Activated naive CD4-positive, alpha-beta T cell treated with anti-CD3 and anti-CD28 coated beads, Interleukin-2, amount 50 U/mL, for 72 hours (primary cell): Measurements from ENCODE around the gene PDPN. TPM values are rescaled to one million over a fixed set of nuclear protein-coding genes. Genes with fewer than 3 reads are reported as not detected.
"Not testable (repeated sequence)": the region's sequence is repeated elsewhere in the genome, so short reads cannot be mapped to it uniquely, and the experiment has no call there.

Experiments used
- ATAC-seq, 2 donors: fragments of 150-1000 bp; cut with Tn5 transposase; 2 replicates each; pipeline ENCODE4 v1.10.0; 2021; ENCODE audit warnings: mild to moderate bottlenecking in 2 of 2, moderate library complexity in 2 of 2
- DNase-seq, 2 donors: peaks; one replicate each; pipeline ENCODE4 v3.0.0; 2021 to 2022; ENCODE audit warnings: low spot score in 2 of 2
- H3K27ac Mint-ChIP-seq, 2 donors: one replicate each; pipeline ENCODE4 v1.8.0; 2022; ENCODE audit warnings: mild to moderate bottlenecking in 2 of 2, mixed read lengths in 2 of 2
- H3K36me3 Mint-ChIP-seq, 2 donors: one replicate each; pipeline ENCODE4 v1.8.0; 2022; ENCODE audit warnings: mixed read lengths in 2 of 2
- H3K9me3 Mint-ChIP-seq, 2 donors: one replicate each; pipeline ENCODE4 v1.8.0; 2022; ENCODE audit warnings: mixed read lengths in 2 of 2
- total RNA-seq, 2 donors: library from RNA; stranded (reverse); gene quantifications; one replicate each; pipeline ENCODE4 v1.2.3, GENCODE V29; 2022

Gene PDPN
- total RNA-seq, 2 donors from 2014 or later, result not detected

DNA sequence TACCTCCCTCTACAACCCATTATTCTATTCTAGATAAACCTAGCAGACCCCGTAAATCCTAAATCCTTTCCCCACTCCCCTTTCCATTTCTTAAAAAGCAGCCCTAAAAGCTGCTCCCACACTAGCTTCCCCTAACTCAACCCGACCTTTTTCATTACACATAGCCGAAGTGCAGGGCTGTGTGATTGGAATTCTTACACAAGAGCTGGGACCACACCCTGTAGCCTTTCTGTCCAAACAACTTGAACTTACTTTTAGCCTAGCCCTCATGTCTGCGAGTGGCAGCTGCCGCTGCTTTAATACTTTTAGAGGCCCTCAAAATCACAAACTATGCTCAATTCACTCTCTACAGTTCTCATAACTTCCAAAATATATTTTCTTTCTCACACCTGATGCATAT, 19.6 kb upstream of the PDPN start:
- ATAC-seq, result no peak
- no peaks in the 10 kb centered on the region for H3K36me3 Mint-ChIP-seq
- H3K9me3 Mint-ChIP-seq, result no peaks in the 10 kb centered on the region
- peak in 1 of 2 donors; percentile 13 for DNase-seq
- no peak overlapping the region for H3K27ac Mint-ChIP-seq

DNA sequence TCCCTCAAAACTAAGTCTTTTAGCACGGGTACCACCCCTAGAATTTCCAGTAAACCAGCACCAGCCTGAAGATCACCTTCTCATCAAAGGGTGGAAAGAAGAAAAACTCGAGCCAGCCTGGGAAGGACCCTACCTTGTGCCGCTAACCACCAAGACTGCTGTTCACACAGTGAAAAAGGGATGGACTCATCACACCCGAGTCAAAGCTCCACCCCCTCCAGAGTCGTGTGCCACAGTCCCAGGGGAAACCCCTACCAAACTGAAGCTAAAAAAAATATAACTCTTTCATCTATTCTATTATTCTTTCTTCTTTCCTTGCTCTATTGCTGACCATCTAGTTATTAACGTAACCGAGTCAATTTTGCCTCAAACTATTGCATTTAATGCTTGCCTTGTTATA, 13.2 kb upstream of the PDPN start:
- not testable (repeated sequence) for ATAC-seq, H3K36me3 Mint-ChIP-seq, H3K27ac Mint-ChIP-seq, H3K9me3 Mint-ChIP-seq, DNase-seq

DNA sequence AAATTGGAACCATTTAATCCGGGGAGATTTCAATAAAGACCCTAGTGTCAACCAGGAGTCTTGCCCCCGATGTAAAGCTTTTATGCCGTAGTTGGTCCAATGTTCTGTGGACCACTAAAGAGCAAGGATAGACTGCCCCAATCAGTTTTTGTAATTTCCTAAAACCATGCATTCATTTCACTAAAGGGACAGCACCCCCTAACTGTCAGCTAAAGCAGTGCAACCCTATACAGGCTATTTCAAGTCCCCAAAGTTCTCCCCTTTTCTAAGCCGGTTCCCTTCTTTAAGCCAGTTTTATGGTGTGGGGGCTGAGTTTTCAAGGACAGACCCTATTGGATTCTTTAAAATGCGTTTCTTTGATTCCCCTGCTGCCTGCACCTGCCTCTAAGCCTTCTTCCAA, 12.7 kb upstream of the PDPN start:
- peak in 1 of 2 donors; percentile 4 for DNase-seq
- no peak overlapping the region for H3K27ac Mint-ChIP-seq
- ATAC-seq, result no peak
- no peaks in the 10 kb centered on the region for H3K9me3 Mint-ChIP-seq
- H3K36me3 Mint-ChIP-seq, result no peaks in the 10 kb centered on the region

DNA sequence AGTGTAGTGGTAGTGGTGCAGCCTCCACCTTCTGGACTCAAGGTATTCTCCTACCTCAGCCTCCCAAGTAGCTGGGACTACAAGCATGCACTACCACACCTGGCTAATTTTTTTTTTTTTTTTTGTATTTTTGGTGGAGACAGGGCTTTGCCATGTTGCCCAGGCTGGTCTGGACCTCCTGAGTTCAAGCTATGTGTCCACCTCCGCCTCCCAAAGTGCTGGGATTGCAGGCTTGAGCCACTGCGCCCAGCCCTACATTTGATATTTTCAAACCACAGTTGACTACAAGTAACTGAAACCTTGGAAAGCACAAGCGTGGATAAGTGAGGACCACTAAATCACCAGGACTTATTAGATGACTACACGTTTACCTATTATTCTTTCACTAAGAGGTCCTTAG, 10.0 kb upstream of the PDPN start:
- no peaks in the 10 kb centered on the region for H3K36me3 Mint-ChIP-seq
- no peak overlapping the region for H3K27ac Mint-ChIP-seq
- H3K9me3 Mint-ChIP-seq, result no peaks in the 10 kb centered on the region
- ATAC-seq (no peak), DNase-seq (no peak)

DNA sequence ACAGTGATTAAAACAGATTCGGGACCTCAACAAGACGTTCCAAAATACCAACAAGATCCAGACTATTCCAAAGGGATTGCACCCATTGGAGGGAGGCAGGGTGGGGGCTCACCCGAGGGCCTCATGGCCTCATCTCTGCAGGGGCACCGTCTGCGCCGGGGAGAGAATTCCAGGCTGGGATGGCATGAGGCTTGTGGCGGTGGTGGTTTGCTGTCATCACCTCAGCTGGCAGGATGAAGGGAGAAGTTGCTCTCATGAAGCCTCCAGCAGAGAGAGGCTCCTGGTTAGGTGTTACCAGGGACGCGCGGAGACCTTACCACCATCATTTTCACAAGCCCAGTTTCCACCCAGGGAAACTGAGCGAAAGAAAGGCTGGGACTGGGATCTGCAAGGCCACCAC, 6.7 kb upstream of the PDPN start:
- Mint-ChIP-seq H3K9me3 (no peaks in the 10 kb centered on the region), H3K27ac (no peak overlapping the region), H3K36me3 (no peaks in the 10 kb centered on the region)
- no peak for ATAC-seq
- DNase-seq, result no peak

DNA sequence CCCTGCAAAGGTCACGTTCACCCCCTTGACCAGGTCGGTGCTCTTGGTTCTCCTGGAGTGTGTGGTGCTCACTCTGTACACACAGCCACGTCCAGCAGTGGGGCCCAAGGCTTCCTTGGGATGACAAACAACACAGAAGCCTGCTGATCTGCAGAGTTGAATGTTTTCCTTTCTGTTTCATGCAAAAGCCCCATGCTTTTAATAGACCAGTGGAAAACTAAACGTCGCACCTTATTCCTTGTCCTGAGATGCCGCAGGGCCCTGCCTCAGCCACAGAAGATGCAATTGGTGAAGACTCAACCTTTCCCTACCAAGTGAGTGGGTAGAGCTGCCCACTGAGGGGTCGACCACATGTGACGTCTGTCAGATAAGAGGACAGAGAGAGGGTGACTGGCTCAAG, 5.8 kb upstream of the PDPN start:
- no peak for ATAC-seq
- no peak overlapping the region for H3K27ac Mint-ChIP-seq
- no peaks in the 10 kb centered on the region for H3K36me3 Mint-ChIP-seq
- H3K9me3 Mint-ChIP-seq, result no peaks in the 10 kb centered on the region
- no peak for DNase-seq

DNA sequence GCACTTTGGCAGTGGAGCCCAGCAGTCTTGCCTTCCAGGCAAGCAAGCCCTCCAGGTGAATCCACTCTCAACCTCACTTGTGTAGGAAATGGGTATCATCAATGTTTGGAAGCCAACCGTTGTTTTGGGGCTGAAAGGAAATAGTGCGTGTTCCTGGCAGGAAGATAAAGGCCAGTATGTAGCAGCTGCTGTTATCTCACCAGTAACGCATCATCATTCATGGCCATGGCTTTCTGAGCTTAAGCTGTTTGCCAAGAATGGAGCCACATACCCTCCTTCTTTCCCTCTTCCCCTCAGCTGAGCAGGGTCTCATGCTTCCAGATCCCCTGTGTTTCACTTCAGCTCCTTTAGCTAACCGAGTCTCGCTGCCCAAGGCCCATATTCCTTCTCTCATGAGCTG, 2.2 kb upstream of the PDPN start:
- Mint-ChIP-seq H3K27ac (no peak overlapping the region), H3K36me3 (peaks cover 0 to 5% of the 10 kb centered on the region in 2 donors), H3K9me3 (no peaks in the 10 kb centered on the region)
- DNase-seq (no peak), ATAC-seq (no peak)

DNA sequence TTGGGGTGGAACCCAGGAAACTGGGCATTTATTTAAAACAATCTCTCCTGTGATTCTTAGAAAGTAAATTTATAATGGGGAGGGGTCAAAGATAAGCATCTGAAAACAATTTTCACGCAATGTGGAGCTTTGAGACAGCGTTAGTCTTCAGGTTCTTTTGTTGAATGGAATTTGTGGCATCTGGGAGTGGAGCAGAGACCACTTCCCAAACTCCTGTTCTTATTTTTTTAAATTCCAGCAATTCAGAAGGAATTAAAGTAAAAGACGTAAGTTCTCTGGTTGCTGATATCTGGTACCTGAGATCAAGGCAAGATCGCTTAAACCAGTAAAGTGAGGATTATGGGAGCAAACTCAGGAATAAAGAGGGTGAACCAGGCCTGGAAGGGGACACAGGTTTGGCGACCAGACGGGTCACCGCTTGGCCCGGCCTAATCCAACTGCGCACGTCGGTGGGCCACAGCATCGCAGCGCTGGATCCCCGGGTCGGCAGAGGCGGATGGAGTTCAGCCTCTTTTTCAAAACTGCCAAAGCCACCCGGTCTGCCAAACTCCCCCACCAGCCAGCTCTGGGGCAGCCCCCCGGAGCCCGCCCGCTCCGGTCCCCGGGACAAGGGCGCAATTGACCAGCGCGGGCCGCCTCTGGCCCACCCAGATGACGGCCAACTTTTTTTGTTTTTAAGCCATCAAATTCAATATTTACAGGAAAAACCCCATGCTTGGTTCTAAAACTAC, 754 bp upstream of the PDPN start:
- Mint-ChIP-seq H3K36me3 (peaks cover 0 to 5% of the 10 kb centered on the region in 2 donors), H3K27ac (no peak overlapping the region), H3K9me3 (no peaks in the 10 kb centered on the region)
- ATAC-seq (no peak), DNase-seq (no peak)

DNA sequence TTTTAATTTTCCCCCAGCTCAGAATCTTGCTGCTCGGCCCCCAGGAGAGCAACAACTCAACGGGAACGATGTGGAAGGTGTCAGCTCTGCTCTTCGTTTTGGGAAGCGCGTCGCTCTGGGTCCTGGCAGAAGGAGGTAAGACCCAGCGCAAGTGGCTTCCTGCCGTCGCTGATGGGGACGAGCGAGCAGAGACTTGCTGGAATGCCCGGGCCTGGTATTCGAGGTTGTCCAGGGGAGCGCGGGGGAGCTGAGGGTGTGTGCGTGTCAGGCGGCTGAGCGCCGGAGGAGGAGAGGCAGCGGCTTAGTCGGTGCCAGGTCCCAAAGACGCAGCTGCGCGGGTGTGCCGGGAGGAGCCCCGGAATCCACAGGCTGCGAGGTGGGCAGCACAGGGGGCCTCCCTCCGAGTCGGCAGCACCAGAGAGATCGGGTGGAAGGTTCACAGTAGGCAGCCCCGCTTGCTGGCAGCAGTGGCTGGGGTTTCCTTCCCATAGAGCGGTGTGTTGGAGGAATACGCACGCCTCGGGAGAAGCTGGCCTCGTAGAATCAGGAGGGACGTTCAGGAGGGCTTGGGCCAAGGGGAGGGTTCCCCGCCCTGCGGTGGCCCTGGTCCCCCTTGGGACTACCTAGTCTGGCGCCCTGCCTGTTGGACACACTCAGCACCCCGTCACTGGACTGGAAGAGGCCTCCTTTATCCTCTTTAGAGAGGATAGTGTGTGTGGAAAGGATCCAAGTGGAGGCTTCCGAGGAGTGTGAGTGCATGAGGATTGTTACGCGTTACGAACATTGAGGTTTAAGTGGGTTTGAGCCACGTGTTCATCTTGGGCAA, 547 bp downstream of the PDPN start:
- ATAC-seq (no peak), DNase-seq (no peak)
- peaks cover 0 to 5% of the 10 kb centered on the region in 2 donors for H3K36me3 Mint-ChIP-seq

DNA sequence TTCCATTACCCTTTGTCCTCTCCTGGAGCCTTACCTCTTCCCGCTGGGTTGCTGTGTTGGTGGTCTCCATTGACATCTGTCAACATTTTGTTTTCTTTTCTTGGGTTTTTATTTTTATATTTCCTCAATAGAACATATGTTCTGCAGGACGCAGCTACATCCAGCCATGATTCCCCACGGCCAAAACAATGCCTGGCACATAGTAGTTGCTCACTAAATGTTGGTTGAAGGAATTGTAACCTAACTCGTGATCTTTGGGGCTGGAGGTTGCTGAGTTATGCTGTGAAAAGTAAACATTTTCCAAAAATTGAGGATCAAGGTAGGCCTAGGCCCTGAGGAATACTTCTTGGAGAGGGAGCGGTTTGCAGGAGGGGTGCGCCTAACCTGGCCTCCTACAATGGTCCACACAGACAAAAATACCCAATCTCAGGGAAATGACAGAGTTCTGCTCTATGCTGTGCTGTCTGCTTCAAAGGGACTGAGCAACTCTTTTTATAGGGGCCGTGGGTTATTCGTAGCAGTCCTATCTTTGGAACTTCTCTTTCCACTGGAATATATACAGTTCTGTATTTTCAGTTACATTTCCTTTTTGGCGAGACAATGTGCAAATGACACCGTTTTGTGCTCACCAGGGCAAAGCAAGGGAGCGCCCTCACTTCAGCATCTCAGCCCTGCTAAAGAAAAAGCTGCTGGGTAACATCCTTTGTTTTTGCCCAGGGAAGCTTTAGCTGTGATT, 1.4 kb downstream of the PDPN start:
- Mint-ChIP-seq H3K27ac (no peak overlapping the region), H3K36me3 (peaks cover 0 to 5% of the 10 kb centered on the region in 2 donors), H3K9me3 (peaks cover 0 to under 1% of the 10 kb centered on the region in 2 donors)
- DNase-seq (no peak), ATAC-seq (no peak)

More for the DNA sequence above, 547 bp downstream of the PDPN start:
- H3K27ac Mint-ChIP-seq, result no peak overlapping the region
- H3K9me3 Mint-ChIP-seq, result no peaks in the 10 kb centered on the region

DNA sequence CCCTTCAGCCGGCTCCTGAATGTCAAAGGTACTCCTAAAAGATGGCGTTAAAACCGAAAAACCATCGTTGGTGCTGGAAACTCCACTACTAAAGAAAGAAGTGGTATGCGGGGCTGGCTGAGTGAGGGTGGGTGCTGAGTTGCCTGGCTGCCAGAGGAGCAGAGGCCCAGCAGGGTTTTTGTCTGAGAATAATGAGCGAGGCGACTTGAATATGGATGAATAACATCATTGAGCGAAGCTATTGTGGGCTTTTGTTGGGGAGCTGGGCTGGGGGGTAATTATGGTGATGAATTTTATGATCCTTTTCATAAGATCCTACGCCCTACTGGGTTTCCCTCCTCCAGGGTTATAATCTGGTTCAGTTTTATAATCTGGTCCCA, 2.0 kb downstream of the PDPN start:
- no peak overlapping the region for H3K27ac Mint-ChIP-seq
- peaks cover 4 to 5% of the 10 kb centered on the region in 2 donors for H3K9me3 Mint-ChIP-seq
- peaks cover 0 to 5% of the 10 kb centered on the region in 2 donors for H3K36me3 Mint-ChIP-seq
- no peak for ATAC-seq
- DNase-seq, result no peak

DNA sequence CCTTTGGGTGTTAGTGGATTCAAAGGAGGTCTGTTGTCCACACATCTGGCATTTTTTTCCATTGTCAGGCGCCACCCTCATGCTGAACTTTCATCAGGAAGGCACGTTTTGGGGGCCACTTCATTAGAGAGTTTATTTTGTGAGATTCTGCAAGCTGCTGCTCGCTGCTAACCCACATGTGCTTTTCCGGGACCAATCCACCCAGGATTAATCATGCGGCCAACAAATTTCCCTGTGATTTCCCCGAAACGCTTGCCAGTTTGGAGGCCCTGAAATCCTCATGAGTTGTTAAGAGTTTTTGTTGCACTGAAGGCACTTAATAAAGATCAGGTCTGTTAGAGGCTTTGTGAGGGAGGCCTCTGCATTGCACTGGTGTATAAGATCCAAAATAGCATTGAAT, 2.4 kb downstream of the PDPN start:
- ATAC-seq (no peak), DNase-seq (no peak)
- no peak overlapping the region for H3K27ac Mint-ChIP-seq
- peaks cover 5% of the 10 kb centered on the region in 2 donors for H3K9me3 Mint-ChIP-seq
- peaks cover 0 to 5% of the 10 kb centered on the region in 2 donors for H3K36me3 Mint-ChIP-seq

DNA sequence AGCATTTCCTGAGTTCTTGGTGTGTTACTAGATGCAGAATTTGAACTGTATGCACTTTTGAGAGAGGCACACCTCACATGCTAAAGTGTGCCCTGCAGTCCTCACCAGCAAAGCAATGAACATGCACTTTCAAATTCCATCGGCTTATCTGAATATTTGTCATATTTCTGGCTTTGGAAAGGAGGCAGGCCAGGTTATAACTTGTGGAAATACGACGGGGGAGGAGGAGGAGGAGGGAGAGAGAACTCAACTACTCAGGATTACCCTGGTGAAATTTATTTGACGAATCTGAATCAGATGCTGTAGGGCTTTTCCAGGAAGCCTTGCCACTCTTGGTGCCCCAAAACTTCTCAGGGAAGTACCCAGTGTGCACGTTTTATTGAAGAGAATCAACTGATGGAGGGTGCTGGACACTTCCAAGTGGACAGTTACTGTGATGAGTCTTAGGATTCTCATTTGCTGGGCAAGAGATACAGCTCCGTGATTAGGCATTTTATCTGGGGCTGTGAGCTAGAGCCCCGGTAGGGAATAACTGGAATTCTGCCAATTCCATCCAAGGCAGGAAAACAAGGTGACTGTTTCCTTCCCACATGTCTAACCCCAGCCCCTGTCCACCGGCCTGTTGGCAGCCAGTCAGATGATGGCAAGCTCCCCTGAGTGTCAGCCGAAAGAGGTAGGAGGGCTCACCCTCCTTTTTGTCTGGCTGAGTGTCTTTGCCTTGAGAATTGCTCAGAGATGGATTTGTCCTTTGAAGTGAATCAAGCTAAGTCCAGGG, 3.8 kb downstream of the PDPN start:
- DNase-seq, result no peak
- peaks cover 5% of the 10 kb centered on the region in 2 donors for H3K9me3 Mint-ChIP-seq
- no peak overlapping the region for H3K27ac Mint-ChIP-seq
- peaks cover 0 to 5% of the 10 kb centered on the region in 2 donors for H3K36me3 Mint-ChIP-seq
- no peak for ATAC-seq

DNA sequence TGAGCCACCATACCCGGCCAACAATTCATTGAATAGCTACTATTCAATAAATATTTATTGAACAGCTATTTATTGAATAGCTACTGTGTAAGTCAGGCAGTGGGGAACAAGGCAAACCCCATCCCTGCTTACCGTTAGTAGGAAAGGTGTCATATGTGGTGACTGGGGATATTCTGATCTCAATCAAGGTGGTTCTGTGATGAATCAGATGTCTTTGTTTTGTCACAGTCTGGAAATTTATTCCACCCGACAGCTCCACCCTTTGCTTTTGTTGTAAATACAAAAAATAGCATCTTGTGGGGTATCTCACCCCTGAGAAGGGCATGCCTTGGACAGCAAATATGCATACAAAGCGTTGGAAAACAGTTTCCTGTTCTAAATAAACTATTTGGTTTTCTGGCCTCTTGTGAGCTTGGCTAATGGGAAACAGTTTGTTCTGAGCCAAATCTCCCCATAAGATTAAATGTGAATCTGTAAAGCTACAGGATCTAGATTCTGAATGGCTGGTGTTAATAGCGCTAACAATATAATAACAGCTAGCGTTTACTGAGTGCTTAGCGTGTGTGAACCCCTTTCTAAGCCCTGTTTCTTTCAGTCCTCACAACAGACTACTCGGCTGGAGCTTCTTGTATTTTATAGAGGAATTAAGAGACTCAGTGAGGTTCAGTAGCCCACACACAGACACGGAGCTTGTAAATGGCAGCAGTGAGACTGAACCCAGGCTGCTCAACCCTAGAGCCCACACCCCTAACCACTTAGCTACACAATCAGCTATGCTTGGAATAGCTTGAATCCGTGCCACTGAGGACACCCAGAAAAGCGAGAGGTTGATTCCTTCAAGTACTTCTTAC, 5.5 kb downstream of the PDPN start:
- Mint-ChIP-seq H3K27ac (no peak overlapping the region), H3K9me3 (peaks cover 5% of the 10 kb centered on the region in 2 donors), H3K36me3 (peaks cover 0 to 5% of the 10 kb centered on the region in 2 donors)
- no peak for DNase-seq
- no peak for ATAC-seq

DNA sequence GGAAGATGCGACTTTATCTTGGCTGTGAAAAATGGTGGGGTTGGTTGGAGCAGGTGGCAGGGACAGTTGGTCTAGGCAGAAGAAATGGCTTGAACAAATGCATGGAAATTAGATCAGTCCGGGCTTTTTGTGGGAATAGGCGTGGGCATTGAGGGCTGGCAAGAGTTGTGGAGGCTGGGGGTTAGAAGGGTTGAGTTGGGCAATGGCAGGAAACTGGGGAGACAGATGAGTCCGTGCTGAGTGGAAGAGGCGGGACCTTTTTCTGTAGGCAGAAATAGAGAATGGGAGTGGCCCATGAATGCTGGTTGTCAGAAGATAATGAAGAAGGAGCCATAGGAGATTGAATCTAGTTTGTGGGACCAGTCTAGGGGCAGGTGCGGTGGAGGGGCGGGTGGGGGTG, 6.9 kb downstream of the PDPN start:
- Mint-ChIP-seq H3K27ac (no peak overlapping the region), H3K36me3 (no peaks in the 10 kb centered on the region), H3K9me3 (peaks cover 5% of the 10 kb centered on the region in 2 donors)
- DNase-seq (no peak), ATAC-seq (no peak)
